Measurements from ENCODE around the gene KRT6A. TPM values are rescaled to one million over a fixed set of nuclear protein-coding genes. Genes with fewer than 3 reads are reported as not detected.
A peak's percentile ranks its signal among the peaks of the same experiment; 100 is the strongest.

The KRT6A gene
- total RNA-seq (2021), result 0.24 TPM in 1 of 2 replicates, not detected in the other
- Bru-seq, nascent RNA, result not detected
- percentile 11 among the genes with signal in this experiment for BruChase-seq, experiment 1, labeled RNA remaining after a 2-hour chase
- BruChase-seq, experiment 2, labeled RNA remaining after a 6-hour chase, result not detected
- long read RNA-seq, result 0 reads

- intact Hi-C loops (cut with micrococcal nuclease; ENCODE audit: unreplicated experiment), result no loop called here
- CTCF ChIA-PET, result no interaction called here
- BruUV-seq (replicated peaks), result no TSS peak
Observed at GRCh38 chr12:52493172-52493571, at the start of gene KRT6A. Gene KRT6A, minus strand, starts transcription at chr12:52493257. Its CDS starts 69 bp downstream, at chr12:52493188.

GRCh38 chr12:52542157-52542556, 49.1 kb upstream of the KRT6A start:
- POLR2A ChIA-PET (ENCODE audit: low non-redundant PET), result no interaction called here

More at GRCh38 chr12:52493172-52493571, at the start of gene KRT6A:
- no peaks in the 10 kb centered on the region for H3K36me3 ChIP-seq (ENCODE audit: insufficient read depth, low read length, poor library complexity, severe bottlenecking)
- peaks cover 21% of the 10 kb centered on the region for H3K27me3 ChIP-seq (replicated peaks; ENCODE audit: insufficient read depth, low read depth, low read length, poor library complexity)
- no peaks in the 10 kb centered on the region for H3K9me3 ChIP-seq (ENCODE audit: low read depth, low read length, poor library complexity, severe bottlenecking)
- peaks cover 12% of the 10 kb centered on the region for H3K4me1 ChIP-seq (ENCODE audit: insufficient read depth, low read length, poor library complexity, severe bottlenecking)
- H3K27ac ChIP-seq (ENCODE audit: low read depth, low read length, poor library complexity, severe bottlenecking), result no peak within 1 kb of the TSS
- POLR2A ChIA-PET (ENCODE audit: low non-redundant PET), result no interaction called here
- TF ChIP-seq CTCF (conservative IDR thresholded peaks at IDR 0.05; ENCODE audit: low read depth, low read length), result no peak
- TF ChIP-seq EZH2 (IDR thresholded peaks at IDR 0.05; ENCODE audit: borderline replicate concordance, low read depth, low read length, poor library complexity, severe bottlenecking), result no peak
- H3K4me3 ChIP-seq (ENCODE audit: low read depth, low read length, poor library complexity, severe bottlenecking), result no peak within 1 kb of the TSS
- DNase-seq (ENCODE audit: low spot score), result no peak

GRCh38 chr12:52541709-52542108, 48.7 kb upstream of the KRT6A start:
- DNase-seq (ENCODE audit: low spot score), result no peak
- no TSS peak for BruUV-seq (replicated peaks)
- Histone ChIP-seq H3K36me3 (ENCODE audit: insufficient read depth, low read length, poor library complexity, severe bottlenecking) (no peaks in the 10 kb centered on the region), H3K4me3 (ENCODE audit: low read depth, low read length, poor library complexity, severe bottlenecking) (no peak overlapping the region), H3K27me3 (replicated peaks; ENCODE audit: insufficient read depth, low read depth, low read length, poor library complexity) (no peaks in the 10 kb centered on the region), H3K27ac (ENCODE audit: low read depth, low read length, poor library complexity, severe bottlenecking) (no peak overlapping the region), H3K4me1 (ENCODE audit: insufficient read depth, low read length, poor library complexity, severe bottlenecking) (peaks cover 7% of the 10 kb centered on the region), H3K9me3 (ENCODE audit: low read depth, low read length, poor library complexity, severe bottlenecking) (no peaks in the 10 kb centered on the region)
- POLR2A ChIA-PET (ENCODE audit: low non-redundant PET), result no interaction called here
- intact Hi-C loops (cut with micrococcal nuclease; ENCODE audit: unreplicated experiment), result no loop called here
- TF ChIP-seq CTCF (conservative IDR thresholded peaks at IDR 0.05; ENCODE audit: low read depth, low read length) (no peak), EZH2 (IDR thresholded peaks at IDR 0.05; ENCODE audit: borderline replicate concordance, low read depth, low read length, poor library complexity, severe bottlenecking) (no peak)
- CTCF ChIA-PET, result interaction anchor here (0.6 kb wide), 1 partner anchor 338 kb away, joined by 4 read pairs; no protein-coding TSS in a partner anchor

More at GRCh38 chr12:52542157-52542556, 49.1 kb upstream of the KRT6A start:
- H3K36me3 ChIP-seq (ENCODE audit: insufficient read depth, low read length, poor library complexity, severe bottlenecking), result no peaks in the 10 kb centered on the region
- H3K9me3 ChIP-seq (ENCODE audit: low read depth, low read length, poor library complexity, severe bottlenecking), result no peaks in the 10 kb centered on the region
- no peaks in the 10 kb centered on the region for H3K27me3 ChIP-seq (replicated peaks; ENCODE audit: insufficient read depth, low read depth, low read length, poor library complexity)
- CTCF ChIA-PET, result interaction anchor here (0.6 kb wide), 1 partner anchor 338 kb away, joined by 4 read pairs; no protein-coding TSS in a partner anchor
- peaks cover 7% of the 10 kb centered on the region for H3K4me1 ChIP-seq (ENCODE audit: insufficient read depth, low read length, poor library complexity, severe bottlenecking)
- no peak for DNase-seq (ENCODE audit: low spot score)
- TF ChIP-seq CTCF (conservative IDR thresholded peaks at IDR 0.05; ENCODE audit: low read depth, low read length) (no peak), EZH2 (IDR thresholded peaks at IDR 0.05; ENCODE audit: borderline replicate concordance, low read depth, low read length, poor library complexity, severe bottlenecking) (no peak)
- H3K4me3 ChIP-seq (ENCODE audit: low read depth, low read length, poor library complexity, severe bottlenecking), result no peak overlapping the region
- H3K27ac ChIP-seq (ENCODE audit: low read depth, low read length, poor library complexity, severe bottlenecking), result no peak overlapping the region
- intact Hi-C loops (cut with micrococcal nuclease; ENCODE audit: unreplicated experiment), result no loop called here
- BruUV-seq (replicated peaks), result no TSS peak

Data from A673 (cell line).